Pancreas (tissue), 10 donors: Measurements from ENCODE around the gene ZNF318. TPM values are rescaled to one million over a fixed set of nuclear protein-coding genes. Genes with fewer than 3 reads are reported as not detected.
"Not testable (repeated sequence)": the region's sequence is repeated elsewhere in the genome, so short reads cannot be mapped to it uniquely, and the experiment has no call there.

Source experiments
- ATAC-seq, 4 donors: fragments of 200-7000 bp; cut with Tn5 transposase; one replicate each; pipeline versions ENCODE4 v1.8.0 to v1.9.1; 2020; ENCODE audit warnings: mild to moderate bottlenecking in 4 of 4, moderate library complexity in 4 of 4
- DNase-seq, 6 donors: peaks; one replicate each; pipeline ENCODE4 v3.0.0-alpha.2; 2020
- FAIRE-seq: peaks from 2 replicates; lab custom pipeline; 2012; peaks lifted over from hg19 to GRCh38; lab: Jason Lieb, UNC
- H3K27ac ChIP-seq, 4 donors: fragments of 200-600 bp; sonication (generic); 1 replicate in 3 of 4; 2 replicates in 1 of 4; pipeline versions ENCODE4 v1.5.0 to v1.8.0; 2020
- H3K27me3 ChIP-seq, 4 donors: fragments of 200-600 bp; one replicate each; pipeline ENCODE4 v1.8.0; 2021
- H3K36me3 ChIP-seq, 3 donors: fragments of 200-600 bp; sonication (generic) in 1 of 3; one replicate each; pipeline versions ENCODE4 v1.5.0 to v1.8.0; 2020 to 2021
- H3K4me1 ChIP-seq, 3 donors: fragments of 200-600 bp; one replicate each; pipeline ENCODE4 v1.8.0; 2021
- H3K4me3 ChIP-seq, 4 donors: fragments of 200-600 bp; sonication (generic) in 2 of 4; one replicate each; pipeline versions ENCODE4 v1.5.0 to v1.8.0; 2020 to 2021
- H3K9me3 ChIP-seq, 4 donors: fragments of 200-600 bp; one replicate each; pipeline ENCODE4 v1.8.0; 2021
- CTCF ChIP-seq, 4 donors: fragments of 200-600 bp; sonication (generic) in 3 of 4; IDR thresholded peaks; one replicate each; pipeline versions ENCODE4 v1.5.0 to v1.8.0; 2021; ENCODE audit warnings: antibody characterized with exemption in 4 of 4
- WGBS, 2 donors: extraction: QIAGEN DNeasy Blood & Tissue Kit; methylation state at CpG; one replicate each; pipeline ENCODE4 v1.1.7; 2013; 5-methylcytosine and 5-hydroxymethylcytosine counted together
- intact Hi-C, 3 donors: fragments of 100-400 bp; cut with DNase I; formaldehyde crosslinking; loops; one replicate each; pipeline versions ENCODE4 v1.11.1 to v1.14.2; 2022
- polyA plus RNA-seq, 2 donors: library from polyadenylated mRNA; stranded (reverse); fragments of 200-250 nt; gene quantifications; one replicate each; pipeline ENCODE4 v1.2.3, GENCODE V29; 2013
- total RNA-seq, 6 donors: library from RNA; stranded (reverse); fragmentation: NEBNext Ultra II Directional in 4 of 6; extraction: Animal tissue kit (Norgen Biotek cat#: 25700) in 4 of 6; gene quantifications; one replicate each; pipeline versions ENCODE4 v1.2.1 to v1.2.4, GENCODE V29; 2021 to 2023
- donor health status: healthy with polysubstance abuse.
- donor health status: DM: no; HTN: no; CAD: no; lungs with moderate emphysema.
- donor health status: DM: no; HTN: no; CAD: no.
- donor health status: control.
- donor health status: control.
- donor health status: Bipolar disorder and iron deficiency.
- donor health status: DM: yes; HTN: yes; CAD: no.
- donor health status: DM: no; HTN: no; CAD: no.
- donor health status: DM: no; HTN: no; CAD: no.
- donor health status: DM: yes; HTN: yes; CAD: no.

ZNF318 gene
- total and polyA plus RNA-seq, 8 donors: 6.2 to 13.0 (median 8.7) TPM

- Histone ChIP-seq H3K9me3 (no peaks in the 10 kb centered on the region), H3K36me3 (peaks cover 0 to 52% (median 10%) of the 10 kb centered on the region in 3 donors), H3K4me3 (no peak overlapping the region), H3K27me3 (no peaks in the 10 kb centered on the region), H3K4me1 (no peaks in the 10 kb centered on the region), H3K27ac (no peak overlapping the region)
- intact Hi-C loops: loop anchor here in 1 of 3 donors (5.0 kb wide), 1 partner anchor 97 kb away; no protein-coding TSS in a partner anchor
- DNase-seq (no peak), FAIRE-seq (no peak), ATAC-seq (no peak)
- TF ChIP-seq CTCF (IDR thresholded peaks at IDR 0.05): no peak
These were observed 10.1 kb downstream of the ZNF318 start for GRCh38 chr6:43359381-43359780.

- peak in 2 of 4 donors; percentile 20 to 22 for TF ChIP-seq CTCF (IDR thresholded peaks at IDR 0.05)
- intact Hi-C loops: loop anchor here in 1 of 3 donors (5.0 kb wide), 1 partner anchor 94 kb away; no protein-coding TSS in a partner anchor
- DNase-seq: peak in 1 of 6 donors; percentile 29
- Histone ChIP-seq H3K27ac (no peak overlapping the region), H3K36me3 (peaks cover 0 to 39% (median 10%) of the 10 kb centered on the region in 3 donors), H3K4me1 (no peaks in the 10 kb centered on the region), H3K9me3 (no peaks in the 10 kb centered on the region), H3K27me3 (no peaks in the 10 kb centered on the region), H3K4me3 (no peak overlapping the region)
- FAIRE-seq: no peak
- ATAC-seq: peak in 3 of 4 donors; percentile 66 to 97 (median 82)
- WGBS, 2 donors: 93 to 94% methylated on average over 2 of the region's 2 CpGs
These were observed 13.4 kb downstream of the ZNF318 start for GRCh38 chr6:43355862-43356590.

- FAIRE-seq, H3K27ac ChIP-seq, H3K27me3 ChIP-seq, H3K4me3 ChIP-seq, intact Hi-C loops, DNase-seq, H3K9me3 ChIP-seq, ATAC-seq, H3K4me1 ChIP-seq: not testable (repeated sequence)
- peaks cover under 1 to 39% (median 10%) of the 10 kb centered on the region in 3 donors for H3K36me3 ChIP-seq
- WGBS, 2 donors: 90 to 93% methylated on average over 5 of the region's 5 CpGs
These were observed 17.5 kb downstream of the ZNF318 start for GRCh38 chr6:43351951-43352350.

GRCh38 chr6:43347444-43347843 lies 22.0 kb downstream of the ZNF318 start:
- H3K4me3 ChIP-seq: no peak overlapping the region
- DNase-seq (no peak), ATAC-seq (no peak), FAIRE-seq (no peak)
- H3K36me3 ChIP-seq: peaks cover 3 to 19% (median 5%) of the 10 kb centered on the region in 3 donors
- no peak overlapping the region for H3K27ac ChIP-seq
- H3K9me3 ChIP-seq: no peaks in the 10 kb centered on the region
- intact Hi-C loops: no loop called here
- 88 to 92% methylated on average over 3 of the region's 3 CpGs for WGBS, 2 donors
- TF ChIP-seq CTCF (IDR thresholded peaks at IDR 0.05): no peak
- no peaks in the 10 kb centered on the region for H3K27me3 ChIP-seq
- no peaks in the 10 kb centered on the region for H3K4me1 ChIP-seq

GRCh38 chr6:43347021-43347420 lies 22.4 kb downstream of the ZNF318 start:
- no peak for TF ChIP-seq CTCF (IDR thresholded peaks at IDR 0.05)
- ATAC-seq (no peak), FAIRE-seq (no peak), DNase-seq (no peak)
- intact Hi-C loops: no loop called here
- Histone ChIP-seq H3K4me3 (no peak overlapping the region), H3K9me3 (no peaks in the 10 kb centered on the region), H3K4me1 (no peaks in the 10 kb centered on the region), H3K27ac (no peak overlapping the region), H3K27me3 (no peaks in the 10 kb centered on the region), H3K36me3 (peaks cover 4 to 23% (median 5%) of the 10 kb centered on the region in 3 donors)
- WGBS, 2 donors: 63 to 66% methylated on average over 3 of the region's 3 CpGs

GRCh38 chr6:43346243-43346642 lies 23.2 kb downstream of the ZNF318 start:
- DNase-seq, H3K9me3 ChIP-seq, H3K27ac ChIP-seq, H3K27me3 ChIP-seq, H3K4me3 ChIP-seq, FAIRE-seq, ATAC-seq, H3K4me1 ChIP-seq, intact Hi-C loops: not testable (repeated sequence)
- WGBS, 2 donors: 97% methylated on average over 11 of the region's 11 CpGs
- H3K36me3 ChIP-seq: peaks cover 4 to 30% (median 5%) of the 10 kb centered on the region in 3 donors
